Fibroblast of lung (primary cell): ENCODE measurements around the gene ZNRF1. TPM values are rescaled to one million over a fixed set of nuclear protein-coding genes. Genes with fewer than 3 reads are reported as not detected.

ENCODE experiments used
- DNase-seq, 2 donors: peaks; one replicate each; pipeline versions ENCODE4 v3.0.0 to v3.0.0-alpha.2; 2010; ENCODE audit warnings: low read depth in 2 of 2
- H2AFZ ChIP-seq: 2 replicates; pipeline ENCODE4 v1.5.1; 2012; ENCODE audit warnings: low read length, control low read depth, inconsistent platforms
- H3K27ac ChIP-seq: 2 replicates; pipeline ENCODE4 v1.5.1; 2011; ENCODE audit warnings: low read length, control low read depth; ENCODE audit not compliant: insufficient read depth
- H3K27me3 ChIP-seq: 2 replicates; pipeline ENCODE4 v1.5.1; 2011; ENCODE audit warnings: mild to moderate bottlenecking, low read length; ENCODE audit not compliant: control insufficient read depth, insufficient read depth
- H3K36me3 ChIP-seq: 2 replicates; pipeline ENCODE4 v1.5.1; 2011; ENCODE audit warnings: low read length; ENCODE audit not compliant: control insufficient read depth, insufficient read depth
- H3K4me1 ChIP-seq: 2 replicates; pipeline ENCODE4 v1.5.1; 2011; ENCODE audit warnings: low read length; ENCODE audit not compliant: control insufficient read depth, insufficient read depth; ENCODE audit errors: extremely low read depth
- H3K4me2 ChIP-seq: 2 replicates; pipeline ENCODE4 v1.5.1; 2011; ENCODE audit warnings: low read length, control low read depth; ENCODE audit not compliant: insufficient read depth; ENCODE audit errors: extremely low read depth
- H3K4me3 ChIP-seq, 4 experiments: fragments of 200-600 bp in 1 of 4; sonication (generic) in 1 of 4; replicated peaks in 1 of 4; 2 replicates each; pipeline ENCODE4 v1.5.1; 2011 to 2016; ENCODE audit warnings: low read length in 4 of 4, low read depth in 3 of 4, mild to moderate bottlenecking in 3 of 4, control low read depth in 2 of 4, inconsistent platforms in 1 of 4, mixed read lengths in 1 of 4; ENCODE audit not compliant: insufficient read depth in 1 of 4; ENCODE audit errors: control extremely low read depth in 1 of 4
- H3K79me2 ChIP-seq: 2 replicates; pipeline ENCODE4 v1.5.1; 2012; ENCODE audit warnings: mild to moderate bottlenecking, low read length, inconsistent platforms; ENCODE audit not compliant: control insufficient read depth, insufficient read depth
- H3K9ac ChIP-seq: 2 replicates; pipeline ENCODE4 v1.5.1; 2011; ENCODE audit warnings: mild to moderate bottlenecking, low read length, control low read depth; ENCODE audit not compliant: insufficient read depth
- H3K9me3 ChIP-seq: 2 replicates; pipeline ENCODE4 v1.5.1; 2012; ENCODE audit warnings: low read depth, low read length; ENCODE audit not compliant: control insufficient read depth, insufficient read depth
- H4K20me1 ChIP-seq: 2 replicates; pipeline ENCODE4 v1.5.1; 2011; ENCODE audit warnings: low read length; ENCODE audit not compliant: control insufficient read depth, insufficient read depth; ENCODE audit errors: extremely low read depth
- CTCF ChIP-seq, 2 donors: IDR thresholded peaks in 1 of 2; conservative IDR thresholded peaks in 1 of 2; 1 replicate in 1 of 2; 2 replicates in 1 of 2; pipeline ENCODE4 v1.5.1; 2011 to 2012; ENCODE audit warnings: low read length in 2 of 2, control low read depth in 1 of 2, inconsistent platforms in 1 of 2, low read depth in 1 of 2, mild to moderate bottlenecking in 1 of 2
- EZH2 ChIP-seq: IDR thresholded peaks from 2 replicates; pipeline ENCODE4 v1.5.1; 2012; ENCODE audit warnings: low read length, control low read depth, mild to moderate bottlenecking; ENCODE audit errors: missing control alignments
- polyA plus RNA-seq, 2 donors: library from polyadenylated mRNA; depleted of rRNA in 1 of 2; stranded (reverse) in 1 of 2; unstranded in 1 of 2; fragments of >200 nt; gene quantifications; 2 replicates each; pipeline ENCODE4 v1.2.1, GENCODE V29; 2011 to 2012; ENCODE audit warnings: missing spikeins in 1 of 2
- total RNA-seq: library from RNA; depleted of rRNA; stranded (reverse); fragments of >200 nt; gene quantifications from 2 replicates; pipeline ENCODE4 v1.2.1, GENCODE V29; 2014

ZNRF1 gene
- total and polyA plus RNA-seq, 2 donors (not counting 1 experiment from before 2014, with no cell fraction given) = 21.0 to 21.1 TPM

- peaks cover 20% of the 10 kb centered on the region for H3K4me1 ChIP-seq
- no peak overlapping the region for H2AFZ ChIP-seq
- TF ChIP-seq CTCF (conservative IDR thresholded peaks at IDR 0.05 in 1 of 2, IDR thresholded peaks at IDR 0.05 in 1 of 2; ENCODE audit: low read depth in 1 of 2, low read length in 2 of 2) = no peak
- no peak for TF ChIP-seq EZH2
- peak in 1 of 2 donors; percentile 69 for DNase-seq
- peak overlapping the region; percentile 87 for H3K27ac ChIP-seq
- H3K36me3 ChIP-seq = no peaks in the 10 kb centered on the region
- H3K79me2 ChIP-seq = peaks cover 31% of the 10 kb centered on the region
- H3K27me3 ChIP-seq = no peaks in the 10 kb centered on the region
- H3K4me2 ChIP-seq = peak overlapping the region; percentile 35
- no peaks in the 10 kb centered on the region for H3K9me3 ChIP-seq
- H4K20me1 ChIP-seq = no peaks in the 10 kb centered on the region
- no peak overlapping the region for H3K9ac ChIP-seq
- no peak overlapping the region for H3K4me3 ChIP-seq
Measured at GRCh38 chr16:75026892-75027391, 28.1 kb downstream of the ZNRF1 start.

- H3K9me3 ChIP-seq = no peaks in the 10 kb centered on the region
- H4K20me1 ChIP-seq = no peaks in the 10 kb centered on the region
- no peak overlapping the region for H3K4me2 ChIP-seq
- H3K4me1 ChIP-seq = peaks cover 19% of the 10 kb centered on the region
- peak in 1 of 2 donors; percentile 54 for DNase-seq
- no peaks in the 10 kb centered on the region for H3K36me3 ChIP-seq
- H3K27ac ChIP-seq = peak overlapping the region; percentile 87
- TF ChIP-seq CTCF (conservative IDR thresholded peaks at IDR 0.05 in 1 of 2, IDR thresholded peaks at IDR 0.05 in 1 of 2; ENCODE audit: low read depth in 1 of 2, low read length in 2 of 2) (no peak), EZH2 (no peak)
- H3K27me3 ChIP-seq = no peaks in the 10 kb centered on the region
- no peak overlapping the region for H3K4me3 ChIP-seq
- H3K79me2 ChIP-seq = peaks cover 30% of the 10 kb centered on the region
- no peak overlapping the region for H2AFZ ChIP-seq
- H3K9ac ChIP-seq = no peak overlapping the region
Measured at GRCh38 chr16:75027520-75028300, 28.9 kb downstream of the ZNRF1 start.

- Histone ChIP-seq H3K4me1 (peaks cover 17% of the 10 kb centered on the region), H3K4me2 (no peak overlapping the region), H3K4me3 (no peak overlapping the region), H3K9ac (no peak overlapping the region), H3K27me3 (no peaks in the 10 kb centered on the region), H3K27ac (no peak overlapping the region), H3K79me2 (peaks cover 28% of the 10 kb centered on the region), H2AFZ (no peak overlapping the region), H3K9me3 (no peaks in the 10 kb centered on the region), H3K36me3 (no peaks in the 10 kb centered on the region), H4K20me1 (no peaks in the 10 kb centered on the region)
- no peak for DNase-seq
- no peak for TF ChIP-seq CTCF (conservative IDR thresholded peaks at IDR 0.05 in 1 of 2, IDR thresholded peaks at IDR 0.05 in 1 of 2; ENCODE audit: low read depth in 1 of 2, low read length in 2 of 2)
- no peak for TF ChIP-seq EZH2
Measured at GRCh38 chr16:75028544-75029135, 29.8 kb downstream of the ZNRF1 start.
